Right hindlimb (tissue), 1 donor: ENCODE data around the gene SAE1.
A peak's percentile ranks its signal among the peaks of the same experiment; 100 is the strongest.
"Not testable (repeated sequence)": the region's sequence is repeated elsewhere in the genome, so short reads cannot be mapped to it uniquely, and the experiment has no call there.

Experiments used
- DNase-seq: peaks from one replicate; pipeline ENCODE4 v3.0.0-alpha.2; 2018

Gene SAE1

DNA sequence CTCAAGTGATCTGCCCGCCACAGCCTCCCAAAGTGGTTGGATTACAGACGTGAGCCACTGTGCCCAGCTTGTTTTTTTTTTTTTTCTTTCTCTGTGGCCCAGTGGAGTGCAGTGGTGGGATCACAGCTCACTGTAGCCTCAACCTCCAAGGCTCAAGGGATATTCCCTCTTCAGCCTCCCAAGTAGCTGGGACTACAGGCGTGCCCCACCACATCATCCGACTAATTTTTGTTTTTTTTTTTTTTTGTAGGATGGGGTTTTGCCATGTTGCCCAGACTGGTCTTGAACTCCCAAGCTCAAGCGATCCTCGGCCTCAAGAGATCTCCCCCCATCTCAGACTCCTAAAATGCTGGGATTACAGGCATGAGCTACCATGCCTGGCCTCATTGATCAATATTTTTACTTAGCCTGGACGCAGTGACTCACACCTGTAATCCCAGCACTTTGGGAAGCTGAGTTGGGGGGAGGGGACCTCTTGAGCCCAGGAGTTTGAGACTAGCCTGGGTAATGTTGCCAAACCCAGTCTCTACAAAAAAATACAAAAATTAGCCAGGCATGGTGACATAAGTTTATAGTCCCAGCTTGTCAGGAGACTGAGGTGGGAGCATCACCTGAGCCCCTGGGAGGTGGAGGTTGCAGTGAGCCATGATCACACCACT is 1.7 kb downstream of the SAE1 start:
- no peak for DNase-seq

DNA sequence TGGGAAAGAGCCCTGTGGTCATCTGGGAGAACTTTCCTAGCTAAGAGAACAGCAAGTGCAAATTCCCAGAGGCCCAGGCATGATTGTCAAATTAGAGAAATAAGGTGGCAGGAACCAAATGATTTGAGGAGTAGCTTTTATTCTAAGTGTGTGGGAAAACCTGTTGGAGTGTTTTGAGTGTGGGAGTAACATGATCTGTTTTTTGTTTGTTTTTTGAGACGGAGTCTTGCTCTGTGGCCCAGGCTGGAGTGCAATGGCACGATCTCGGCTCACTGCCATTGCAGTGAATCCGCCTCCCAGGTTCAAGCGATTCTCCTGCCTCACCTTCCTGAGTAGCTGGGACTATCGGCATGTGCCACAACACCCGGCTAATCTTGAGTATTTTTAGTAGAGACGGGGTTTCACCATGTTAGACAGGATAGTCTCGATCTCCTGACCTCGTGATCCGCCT is 2.4 kb downstream of the SAE1 start:
- no peak for DNase-seq

- no peak for DNase-seq
Observed at GRCh38 chr19:47134545-47134944, 3.9 kb downstream of the SAE1 start.

GRCh38 chr19:47135156-47135555 is 4.5 kb downstream of the SAE1 start:
- no peak for DNase-seq

DNA sequence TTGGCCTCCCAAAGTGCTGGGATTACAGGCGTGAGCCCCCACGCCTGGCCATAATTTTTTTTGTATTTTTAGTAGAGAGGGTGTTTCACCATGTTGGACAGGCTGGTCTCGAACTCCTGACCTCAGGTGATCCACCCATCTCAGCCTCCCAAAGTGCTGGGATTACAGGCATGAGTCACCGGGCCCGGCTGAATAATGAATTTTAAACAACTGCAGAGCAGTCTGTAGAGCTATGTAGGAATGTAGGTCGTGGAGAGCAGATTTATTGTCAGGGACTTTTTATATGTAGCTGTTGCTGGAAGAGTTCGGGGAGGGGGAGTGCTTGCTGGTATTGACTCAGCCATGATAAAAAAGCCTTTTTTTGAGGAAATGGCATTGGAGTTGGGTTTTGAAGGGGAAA is 10.6 kb downstream of the SAE1 start:
- DNase-seq: not testable (repeated sequence)

DNA sequence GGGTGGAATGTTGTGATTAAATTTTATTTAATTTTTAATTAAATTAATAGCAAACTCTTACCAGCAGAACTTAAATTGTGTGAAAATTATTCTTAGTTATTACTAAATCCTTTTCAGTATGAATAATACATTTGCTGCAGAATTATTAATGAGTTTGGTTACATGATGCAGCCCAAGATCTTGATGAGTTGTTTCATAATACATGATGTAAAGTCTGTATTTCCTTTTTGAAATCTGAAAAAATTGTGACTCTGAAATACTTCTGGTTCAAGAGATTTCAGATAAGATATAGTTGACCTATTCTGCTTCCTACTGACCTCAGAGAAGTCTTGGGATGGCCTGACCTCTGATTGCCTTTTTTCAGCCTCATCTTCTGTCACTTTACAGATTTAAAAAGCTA is 11.1 kb downstream of the SAE1 start:
- DNase-seq: no peak

DNA sequence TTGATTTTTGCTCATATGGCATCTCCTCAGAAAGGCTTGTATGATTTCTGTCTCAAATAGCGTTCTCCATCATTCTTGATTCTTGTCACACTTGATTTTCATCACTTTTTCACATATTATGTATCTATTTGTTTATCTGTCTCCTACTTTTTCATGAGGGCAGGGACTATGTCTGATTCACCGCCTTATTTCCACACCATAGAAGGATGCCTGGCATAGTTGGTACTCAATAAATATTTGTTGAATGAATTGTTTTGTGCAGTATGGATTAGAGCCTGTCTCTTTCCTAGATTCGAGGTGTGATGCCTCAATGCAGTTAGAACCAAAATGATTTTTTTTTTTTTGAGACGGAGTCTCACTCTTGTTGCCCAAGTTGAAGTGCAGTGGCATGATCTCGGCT is 12.1 kb downstream of the SAE1 start:
- DNase-seq: no peak

DNA sequence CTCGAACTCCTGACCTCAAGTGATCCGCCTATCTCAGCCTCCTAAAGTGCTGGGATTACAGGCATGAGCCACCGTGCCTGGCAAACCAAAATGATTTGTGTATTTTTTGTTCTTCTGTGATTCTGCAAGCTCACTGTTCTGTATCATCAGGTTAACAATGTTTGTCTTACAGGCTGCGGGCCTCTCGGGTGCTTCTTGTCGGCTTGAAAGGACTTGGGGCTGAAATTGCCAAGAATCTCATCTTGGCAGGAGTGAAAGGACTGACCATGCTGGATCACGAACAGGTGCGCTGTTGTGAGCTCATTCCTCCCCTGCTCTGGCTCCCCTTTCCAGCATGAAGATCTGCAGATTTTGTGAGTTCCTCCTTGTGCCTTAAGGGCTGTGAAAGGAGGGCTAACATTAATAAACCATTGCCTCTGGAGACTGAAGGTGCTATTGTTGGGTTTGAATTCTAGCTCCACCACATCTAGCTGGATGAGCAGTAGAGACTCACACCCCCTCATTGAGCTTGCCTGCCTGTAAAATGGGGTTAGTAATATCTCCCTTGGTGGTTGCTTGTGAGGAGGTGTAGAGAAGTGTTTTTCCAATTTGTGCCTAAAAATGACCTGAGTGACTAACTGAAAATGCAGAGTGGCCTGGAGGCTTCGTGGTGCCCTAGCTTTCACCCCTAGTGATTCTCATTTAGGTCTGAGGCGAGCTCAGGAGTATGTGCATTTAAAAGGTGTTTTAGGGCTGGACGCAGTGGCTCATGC is 12.9 kb downstream of the SAE1 start:
- no peak for DNase-seq

DNA sequence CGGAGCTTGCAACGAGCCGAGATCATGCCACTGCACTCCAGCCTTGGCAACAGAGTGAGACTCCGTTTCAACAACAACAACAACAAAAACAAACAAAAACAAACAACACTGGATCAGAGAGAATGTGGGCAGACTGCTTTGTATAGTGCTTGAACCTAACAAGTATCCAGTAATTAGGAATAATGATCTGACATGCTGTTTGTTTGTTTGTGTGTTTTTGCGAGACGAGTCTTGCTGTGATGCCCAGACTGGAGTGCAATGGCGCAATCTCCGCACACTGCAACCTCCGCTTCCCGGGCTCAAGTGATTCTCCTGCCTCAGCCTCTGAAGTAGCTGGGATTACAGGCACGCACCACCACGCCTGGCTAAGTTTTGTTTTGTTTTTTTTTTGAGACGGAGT is 14.0 kb downstream of the SAE1 start:
- no peak for DNase-seq

DNA sequence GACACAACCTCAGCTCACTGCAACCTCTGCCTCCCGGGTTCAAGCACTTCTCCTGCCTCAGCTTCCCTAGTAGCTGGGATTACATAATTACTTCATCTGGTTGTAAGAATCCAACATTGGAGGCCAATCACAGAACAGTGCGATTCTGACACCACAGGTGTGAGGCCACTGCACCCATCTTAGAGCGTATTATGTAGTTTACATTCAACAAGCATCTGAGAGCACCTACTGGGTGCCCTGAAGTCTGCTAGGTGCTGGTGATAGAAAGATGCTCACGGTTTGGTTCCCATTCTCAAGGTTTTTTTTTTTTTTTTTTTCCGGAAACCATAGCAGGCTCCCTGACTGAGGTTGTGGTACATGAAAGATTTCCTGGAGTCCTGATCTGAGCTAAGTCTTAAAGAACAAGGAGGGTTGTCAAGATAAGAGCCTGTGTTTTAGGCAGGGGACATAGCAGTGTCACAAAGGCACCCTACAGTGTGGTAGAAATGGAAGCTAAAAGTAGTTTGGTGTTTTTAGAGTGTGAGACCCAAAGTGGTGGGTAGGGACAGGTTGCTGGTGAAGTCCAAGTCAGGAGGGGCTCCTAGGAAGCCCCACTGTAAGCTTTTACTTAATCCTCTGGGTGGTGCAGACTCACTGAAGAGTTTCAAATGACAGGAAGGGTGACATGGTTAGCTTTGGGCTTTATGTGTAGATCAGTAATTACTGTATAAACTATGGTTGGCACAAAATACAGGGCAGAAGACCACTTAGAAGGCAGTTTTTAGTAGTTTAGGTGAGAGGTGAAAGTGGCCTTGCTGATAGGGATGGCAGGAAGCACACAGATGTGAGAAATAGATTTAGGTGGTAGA is 15.2 kb downstream of the SAE1 start:
- DNase-seq: no peak

DNA sequence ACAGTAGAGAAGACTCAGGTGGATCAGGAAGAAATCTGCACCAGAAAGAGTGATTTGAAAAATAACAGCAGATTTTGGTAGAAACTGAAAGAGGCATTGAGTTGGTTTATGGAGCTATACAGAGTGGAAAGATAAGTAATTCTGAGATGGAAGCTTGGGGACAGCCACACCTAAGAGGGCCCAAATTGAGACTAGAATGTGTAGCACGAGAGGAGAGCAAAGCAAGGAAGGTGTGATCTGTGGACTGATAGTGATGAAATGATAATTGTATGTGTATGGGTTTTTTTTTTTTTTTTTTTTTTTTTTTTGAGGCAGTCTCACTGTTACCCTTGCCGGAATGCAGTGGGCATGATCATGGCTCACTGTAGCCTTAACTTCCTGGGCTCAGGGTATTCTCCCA is 16.3 kb downstream of the SAE1 start:
- DNase-seq: no peak

GRCh38 chr19:47151627-47152026 is 21.0 kb downstream of the SAE1 start:
- DNase-seq: no peak

DNA sequence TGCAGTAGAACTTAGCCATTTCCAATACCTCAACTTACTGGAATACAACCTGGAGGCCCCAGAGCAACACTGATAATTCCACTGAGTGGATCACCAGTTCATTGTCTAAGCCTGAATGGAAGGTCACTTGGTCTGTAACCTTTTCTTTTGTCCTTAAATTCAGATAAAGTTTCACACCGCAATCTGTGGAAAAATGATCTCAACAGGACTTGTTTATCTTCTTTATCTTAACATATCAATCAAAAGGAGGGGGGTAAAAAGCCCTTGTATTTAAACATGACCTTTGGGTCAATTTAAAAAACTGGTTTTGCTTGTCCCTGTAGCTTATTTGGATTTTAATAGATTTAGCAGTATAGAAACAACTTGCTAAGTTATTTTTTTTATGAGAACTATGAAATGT is 21.6 kb downstream of the SAE1 start:
- no peak for DNase-seq

GRCh38 chr19:47152632-47153031 is 22.0 kb downstream of the SAE1 start:
- DNase-seq: no peak

- no peak for DNase-seq
Observed at GRCh38 chr19:47153266-47153665, 22.6 kb downstream of the SAE1 start.

DNA sequence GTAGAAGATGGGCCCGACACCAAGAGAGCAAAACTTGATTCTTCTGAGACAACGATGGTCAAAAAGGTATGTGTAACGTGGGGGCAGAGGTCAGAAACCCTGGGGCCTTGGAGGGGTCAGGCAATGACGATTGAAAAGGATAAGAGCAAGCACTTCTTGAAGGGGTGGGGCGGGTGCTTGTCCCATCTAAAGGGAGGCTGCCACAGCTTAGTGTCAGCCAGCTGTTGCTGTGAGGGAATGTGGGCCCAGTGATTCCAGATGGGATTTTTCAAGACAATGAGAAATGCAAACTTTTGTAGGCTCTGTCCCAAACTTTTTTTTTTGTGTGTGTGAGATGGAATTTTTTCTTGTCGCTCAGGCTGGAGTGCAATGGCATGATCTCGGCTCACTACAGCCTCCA is 24.5 kb downstream of the SAE1 start:
- no peak for DNase-seq

DNA sequence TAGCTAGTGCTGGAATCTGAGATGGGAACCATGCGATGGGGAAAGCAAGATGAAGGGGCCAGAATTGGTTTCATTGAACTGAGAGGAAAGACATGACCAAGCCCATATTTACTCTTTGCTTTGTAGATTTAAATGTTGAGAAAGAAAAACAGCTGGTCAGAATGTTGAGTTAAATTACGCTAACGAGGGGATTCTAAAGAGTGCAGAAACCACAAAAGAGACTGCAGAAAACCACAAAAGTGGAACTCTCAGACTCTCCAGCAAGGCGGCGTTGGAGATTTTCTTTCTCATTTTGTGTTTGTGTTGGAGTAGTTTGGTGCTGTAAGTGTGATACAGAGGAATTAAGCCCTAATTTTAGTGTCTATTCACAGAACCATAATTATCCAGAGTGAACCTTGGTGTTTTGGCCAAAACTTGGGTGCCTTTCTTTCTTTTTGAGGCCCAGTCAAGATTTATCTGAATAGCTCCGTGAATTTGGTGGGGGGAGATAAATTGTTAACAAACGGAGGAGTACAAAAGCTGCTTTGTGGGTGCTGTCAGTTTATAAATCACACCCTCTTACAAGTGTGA is 26.3 kb downstream of the SAE1 start:
- no peak for DNase-seq

GRCh38 chr19:47157431-47158321 is 27.0 kb downstream of the SAE1 start:
- peak; percentile 27 for DNase-seq

GRCh38 chr19:47158367-47158791 is 27.7 kb downstream of the SAE1 start:
- DNase-seq: no peak

DNA sequence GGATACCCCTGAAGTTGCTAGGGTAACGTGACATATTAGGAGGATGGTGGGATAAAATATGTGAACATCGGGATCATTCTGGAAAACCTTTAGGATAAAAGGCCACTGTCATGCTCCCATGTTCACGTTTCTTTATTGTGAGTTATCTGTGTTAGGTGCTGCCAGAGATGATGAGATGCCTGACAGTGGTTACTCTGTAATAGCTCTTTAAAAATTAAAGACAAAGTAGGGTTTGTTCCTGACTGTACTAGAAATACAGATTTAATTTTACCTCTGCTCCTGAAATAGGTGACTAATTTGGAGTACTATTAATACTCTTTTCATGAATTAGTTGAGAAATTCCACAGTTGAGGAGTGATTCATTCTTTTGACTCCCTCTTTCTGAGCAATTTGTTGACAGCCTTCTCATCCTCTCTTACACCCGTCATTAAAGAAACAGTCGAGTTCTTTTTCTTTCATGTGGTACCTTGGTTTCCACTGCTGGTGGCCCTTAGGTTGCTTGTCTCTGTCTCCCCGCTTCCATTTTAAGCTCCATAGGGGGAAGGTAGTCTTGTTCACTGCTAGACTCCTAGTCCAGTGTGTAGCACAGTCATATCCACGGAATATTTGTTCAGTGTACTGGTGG is 28.4 kb downstream of the SAE1 start:
- DNase-seq: no peak

- no peak for DNase-seq
Observed at GRCh38 chr19:47161876-47162489, 31.3 kb downstream of the SAE1 start.
